ENCODE measurements around the gene PIP5K1B.
"Not testable (repeated sequence)": the region's sequence is repeated elsewhere in the genome, so short reads cannot be mapped to it uniquely, and the experiment has no call there.

PIP5K1B gene

GRCh38 chr9:69036799-69037198 is 331.8 kb downstream of the PIP5K1B start:
- no peak for DNase-seq

- no peak for DNase-seq
Measured at GRCh38 chr9:69040646-69041045, 335.6 kb downstream of the PIP5K1B start.

- peak; percentile 45 for DNase-seq
Measured at GRCh38 chr9:69044240-69045219, 339.5 kb downstream of the PIP5K1B start.

GRCh38 chr9:69045821-69046220 is 340.8 kb downstream of the PIP5K1B start:
- DNase-seq, result no peak

- DNase-seq, result no peak
Measured at GRCh38 chr9:69046723-69047122, 341.7 kb downstream of the PIP5K1B start.

GRCh38 chr9:69047371-69047770 is 342.3 kb downstream of the PIP5K1B start:
- DNase-seq, result no peak

GRCh38 chr9:69049094-69049493 is 344.1 kb downstream of the PIP5K1B start:
- no peak for DNase-seq

- DNase-seq, result not testable (repeated sequence)
Measured at GRCh38 chr9:69050936-69051335, 345.9 kb downstream of the PIP5K1B start.

- DNase-seq, result no peak
Measured at GRCh38 chr9:69054989-69055388, 349.9 kb downstream of the PIP5K1B start.

GRCh38 chr9:69056191-69056815 is 351.3 kb downstream of the PIP5K1B start:
- no peak for DNase-seq

GRCh38 chr9:69058101-69058500 is 353.1 kb downstream of the PIP5K1B start:
- no peak for DNase-seq
